C1 segment of cervical spinal cord (tissue), 14 donors: ENCODE results near the gene RBFOX1.

ENCODE experiments used
- DNase-seq, 14 donors: peaks; one replicate each; lab custom pipeline; 2025; lab: John Stamatoyannopoulos, UW

RBFOX1 gene

DNA sequence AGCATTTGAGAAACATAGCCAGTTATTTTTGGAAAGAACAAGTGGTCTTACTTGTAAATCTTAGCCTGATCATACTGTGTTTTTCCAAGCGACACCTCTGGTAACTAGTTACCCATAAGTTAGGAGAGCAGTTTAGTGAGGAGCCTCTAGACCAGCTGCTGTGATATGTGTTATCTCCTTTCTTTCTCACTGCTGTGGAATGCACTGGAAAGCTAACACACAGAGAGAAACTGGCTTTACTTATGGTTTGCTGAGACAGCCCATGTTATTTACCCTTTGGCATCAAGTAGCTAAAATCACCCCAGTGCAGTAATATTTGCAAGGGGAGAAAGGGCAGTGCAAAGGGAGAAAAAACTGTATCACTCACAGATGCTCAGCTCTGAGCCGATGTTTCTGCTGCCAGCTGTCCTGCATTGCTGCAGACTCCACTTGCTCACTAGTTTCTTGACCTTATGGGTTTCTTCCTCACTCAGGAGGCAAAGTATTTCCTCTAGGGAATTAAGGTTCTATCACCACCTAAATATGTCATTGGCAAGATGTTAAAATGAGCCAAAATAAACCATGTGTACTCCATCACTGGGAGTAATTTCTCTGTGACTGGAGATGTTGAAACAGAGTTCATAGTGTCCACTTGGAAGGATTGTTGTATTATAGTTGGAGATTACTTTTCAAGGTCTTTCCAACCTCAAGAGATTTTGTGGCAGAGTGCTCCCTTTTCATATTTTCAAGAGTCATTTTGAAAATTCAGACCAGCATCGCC lies 2.3 kb downstream of the RBFOX1 start:
- DNase-seq, result no peak

DNA sequence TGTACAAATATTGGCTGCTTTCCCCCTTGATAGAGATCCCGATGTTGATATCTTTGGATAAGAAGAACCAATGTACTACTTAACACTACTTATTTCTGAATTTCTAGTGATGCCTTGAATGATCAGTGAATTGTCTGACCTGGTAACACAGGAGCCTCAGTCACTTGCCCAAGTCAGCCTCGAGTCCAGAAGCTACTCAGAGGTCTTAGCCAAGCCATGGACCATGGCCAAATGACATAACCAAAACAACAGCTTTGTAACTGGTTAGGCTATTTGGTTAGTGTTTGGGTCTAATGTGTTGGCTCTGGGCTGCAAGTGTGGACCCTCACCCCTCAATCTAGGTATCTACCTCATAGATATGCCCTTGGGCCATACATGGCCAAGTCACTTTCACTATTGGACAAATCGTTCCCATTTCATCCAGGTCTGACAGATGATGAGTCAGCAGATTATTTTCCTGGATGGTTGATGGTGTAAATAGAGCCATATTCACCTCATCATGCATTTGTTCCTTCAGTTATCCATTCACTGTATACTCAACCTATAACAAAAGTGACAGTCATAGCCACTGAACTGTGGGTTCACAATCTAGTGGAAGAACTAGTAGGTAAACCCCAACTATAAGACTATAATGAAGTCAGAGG lies 3.5 kb downstream of the RBFOX1 start:
- no peak for DNase-seq

DNA sequence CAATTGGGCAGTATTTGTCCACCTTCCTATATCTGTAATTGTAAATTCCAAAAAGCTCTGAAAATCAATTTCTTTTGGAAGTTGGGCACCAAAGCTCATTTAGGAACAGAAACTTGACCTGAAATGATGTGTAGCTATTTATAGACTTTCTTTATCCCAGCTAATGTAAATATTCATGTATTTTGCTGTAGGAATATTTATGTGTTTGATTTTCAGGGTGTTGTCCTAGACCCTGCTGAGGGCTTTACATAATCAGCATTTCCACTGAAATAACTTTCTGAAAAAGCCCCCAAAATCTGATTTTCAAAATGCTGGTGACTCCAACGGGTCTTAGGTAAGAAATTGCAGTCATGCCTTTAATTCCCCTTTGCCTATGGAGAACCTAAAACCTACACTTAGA lies 4.1 kb downstream of the RBFOX1 start:
- no peak for DNase-seq

DNA sequence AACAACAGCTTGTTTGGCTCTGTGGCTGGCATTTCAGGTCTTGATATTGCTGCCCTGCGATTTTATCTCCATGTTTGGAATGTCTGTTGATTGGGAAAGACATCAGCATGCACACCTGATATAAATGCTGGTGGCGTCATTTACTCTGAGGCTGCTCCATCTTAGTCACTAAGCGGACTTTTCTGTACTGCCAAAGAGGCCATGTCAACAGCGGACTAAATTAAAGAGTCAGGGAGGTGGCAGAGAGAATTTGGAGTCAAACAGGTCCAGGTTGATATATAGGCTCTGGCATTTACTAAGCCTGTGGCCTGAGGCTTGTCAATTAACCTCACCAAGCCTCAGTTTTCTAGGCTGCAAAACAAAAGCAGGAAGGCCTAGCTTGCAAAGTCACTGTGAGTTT lies 6.2 kb downstream of the RBFOX1 start:
- DNase-seq, result no peak

DNA sequence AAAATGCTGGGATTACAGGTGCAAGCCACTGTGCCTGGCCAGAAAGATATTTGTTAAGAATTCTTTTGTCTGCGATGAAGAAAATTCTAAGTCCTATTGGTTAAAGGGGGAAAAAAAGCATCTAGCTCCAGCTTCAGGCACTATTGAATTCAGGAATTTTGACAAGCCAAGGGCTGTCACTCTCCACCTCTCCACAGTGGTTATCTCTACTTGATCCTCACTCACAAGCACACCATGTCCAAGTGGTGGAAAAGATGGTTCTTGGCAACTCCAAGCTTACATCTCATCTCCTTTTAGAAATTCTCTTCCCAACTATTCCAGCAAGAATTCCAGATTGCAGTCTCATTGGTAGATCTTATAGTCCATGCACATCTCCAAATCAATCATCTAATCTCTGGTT lies 7.1 kb downstream of the RBFOX1 start:
- no peak for DNase-seq

DNA sequence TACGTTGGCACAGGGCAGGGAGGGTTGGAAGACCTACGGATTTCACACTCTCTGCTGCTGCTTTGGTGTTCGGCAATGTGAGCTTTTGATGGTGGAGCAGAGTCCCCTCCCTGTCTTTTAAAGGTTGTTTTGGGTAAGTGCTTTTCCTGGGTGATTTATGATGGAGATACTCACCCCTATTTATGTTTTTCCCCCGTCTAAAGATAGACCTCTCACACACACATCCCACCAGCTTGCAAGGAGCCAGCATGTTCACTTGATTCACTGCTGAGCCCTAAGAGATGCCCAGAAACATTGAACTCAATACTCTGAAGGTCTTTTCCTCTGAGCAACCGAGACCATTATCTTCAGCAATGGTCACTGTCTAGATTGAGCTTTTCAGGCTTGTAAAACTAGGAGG lies 8.3 kb downstream of the RBFOX1 start:
- DNase-seq, result no peak

DNA sequence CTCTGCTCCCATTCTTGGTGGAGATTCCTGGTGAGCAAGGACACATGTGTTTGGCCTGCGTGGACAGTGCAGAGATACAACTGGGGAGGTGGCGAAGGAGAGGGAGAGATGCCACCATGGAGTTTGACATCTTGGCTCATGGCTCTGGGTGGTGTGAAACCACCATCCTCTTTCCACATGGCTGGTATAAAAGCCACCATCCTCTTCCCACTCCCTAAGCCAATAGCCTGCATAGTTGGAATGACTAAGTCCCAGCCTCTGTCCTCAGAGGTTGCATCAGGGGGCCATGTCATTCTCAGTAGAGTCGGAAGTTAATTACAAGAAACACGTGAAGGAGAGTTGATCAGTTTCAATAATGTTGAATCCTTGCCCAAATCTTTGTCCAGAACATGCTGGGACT lies 10.0 kb downstream of the RBFOX1 start:
- no peak for DNase-seq

DNA sequence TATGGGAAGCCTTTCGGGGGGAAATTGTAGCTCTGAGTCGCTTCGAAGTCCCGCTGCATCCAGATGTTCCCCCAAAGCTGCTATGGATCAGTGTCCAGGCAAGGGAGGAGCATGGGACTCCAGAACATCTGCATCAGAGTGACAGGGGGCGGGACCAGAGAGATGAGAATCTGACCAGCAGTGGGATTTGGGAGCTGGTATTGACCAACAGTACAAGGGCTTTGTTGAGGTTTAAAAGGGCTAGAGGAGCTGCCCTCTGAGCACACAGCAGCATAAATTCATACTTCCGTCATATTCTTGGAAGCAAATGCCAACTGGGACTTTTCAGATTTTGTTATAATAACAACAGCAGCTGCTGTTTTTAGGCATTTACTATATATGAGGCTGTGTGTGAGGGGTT lies 10.6 kb downstream of the RBFOX1 start:
- DNase-seq, result no peak

DNA sequence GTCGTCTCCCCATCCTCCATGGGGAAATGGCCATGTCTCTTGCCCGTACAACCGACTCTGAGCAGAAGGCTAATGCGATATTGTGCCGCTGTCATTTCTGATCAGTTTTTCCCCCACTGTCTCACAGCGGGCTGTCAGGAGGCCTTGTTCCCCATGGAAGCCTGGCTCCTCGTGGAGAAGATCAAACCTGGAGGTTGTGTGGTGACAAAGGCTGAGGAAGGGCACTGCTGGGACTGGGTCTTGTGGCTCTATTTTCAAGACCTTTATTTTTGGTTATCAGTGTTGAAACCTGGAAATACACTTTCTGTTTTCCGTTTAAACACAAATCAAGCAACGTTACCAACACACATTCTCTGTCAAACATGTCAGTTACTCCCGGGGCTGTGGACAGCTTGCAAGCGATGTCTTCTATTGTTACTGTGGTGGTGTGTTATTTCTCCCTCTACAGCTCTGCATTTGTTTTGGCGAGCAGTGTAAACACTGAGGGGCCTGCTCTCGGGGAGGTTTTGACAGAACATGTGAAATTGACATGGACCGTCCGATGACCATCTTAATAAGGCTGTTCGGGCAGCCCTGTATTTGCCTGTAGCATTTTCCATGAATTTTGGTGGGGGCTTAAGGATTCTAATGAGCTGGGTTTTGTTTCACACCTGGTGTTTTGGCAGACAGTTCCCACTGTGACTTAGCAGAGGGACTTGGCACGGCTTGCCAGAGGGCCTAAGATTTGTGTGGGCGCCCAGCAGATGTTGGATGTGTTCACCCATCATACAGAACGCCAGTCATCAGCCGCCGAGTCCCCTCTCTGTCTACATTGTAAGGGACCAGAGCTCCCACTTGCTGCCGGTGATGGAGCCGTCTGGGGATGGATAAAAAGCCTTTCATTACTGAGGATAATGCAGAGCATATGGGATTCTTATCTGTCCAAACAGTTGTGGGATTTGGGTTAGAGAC lies 12.5 kb downstream of the RBFOX1 start:
- DNase-seq, result no peak

DNA sequence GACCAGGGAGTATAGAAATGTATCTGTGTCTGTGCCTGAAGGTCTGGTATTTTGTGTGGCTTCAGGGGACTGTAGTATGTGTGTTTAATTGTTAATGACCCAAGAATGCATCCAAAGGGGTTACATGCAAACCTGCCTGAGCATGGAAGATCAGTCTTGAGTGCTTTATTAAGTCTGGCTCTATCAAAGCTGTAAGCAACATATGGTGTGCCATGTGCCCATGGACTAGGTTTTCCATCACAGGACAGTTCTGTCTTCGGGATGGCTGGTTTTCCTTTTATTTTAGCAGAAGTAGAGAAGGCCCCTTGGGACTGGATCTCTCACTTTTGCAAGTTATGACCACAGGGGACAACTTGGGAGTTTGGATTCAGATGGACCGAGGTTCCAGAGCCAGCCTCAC lies 18.2 kb downstream of the RBFOX1 start:
- peak in 1 of 14 donors; percentile 33 for DNase-seq

DNA sequence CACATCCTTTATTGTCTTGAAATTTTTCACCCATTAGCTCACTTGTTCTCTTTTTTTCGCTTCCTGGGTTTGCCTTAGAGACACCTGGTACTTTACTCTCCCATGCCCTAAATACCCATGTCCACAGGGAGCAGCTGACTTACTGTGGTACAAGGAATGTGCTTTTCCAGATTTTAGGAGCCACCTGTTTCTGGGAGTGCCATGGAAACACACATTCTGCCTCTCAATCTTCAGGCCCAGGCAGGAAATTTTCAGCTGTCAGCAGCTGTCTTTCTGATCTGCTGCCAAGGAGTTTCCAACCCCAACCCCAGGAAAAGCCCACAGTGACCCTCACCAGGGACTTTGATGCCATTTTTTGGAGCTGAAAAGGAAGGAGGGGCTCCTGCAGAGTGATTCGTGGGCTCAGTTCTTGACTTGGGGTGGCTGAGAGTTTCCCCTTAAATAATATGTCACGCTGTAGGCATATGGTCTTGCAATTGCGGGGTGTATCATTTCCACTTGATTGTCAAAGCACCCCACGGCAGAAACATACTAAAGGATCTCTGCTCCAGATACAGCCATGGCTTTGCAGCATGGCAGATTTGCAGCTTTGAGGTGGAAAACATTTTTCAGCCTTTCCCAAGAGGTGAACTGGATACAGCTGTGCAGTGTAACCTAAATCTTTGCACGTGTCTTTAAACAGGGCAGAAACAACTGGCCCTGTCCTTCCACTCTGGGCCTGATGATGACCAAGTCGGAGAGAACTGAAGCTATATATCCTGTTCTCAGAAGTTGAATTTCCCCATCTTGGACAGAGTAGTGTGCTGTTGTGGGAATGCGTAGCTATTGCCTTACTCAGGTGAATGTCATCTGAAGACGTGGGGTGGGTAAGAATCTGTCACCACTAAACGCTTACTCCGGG lies 19.2 kb downstream of the RBFOX1 start:
- peak in 1 of 14 donors; percentile 15 for DNase-seq

DNA sequence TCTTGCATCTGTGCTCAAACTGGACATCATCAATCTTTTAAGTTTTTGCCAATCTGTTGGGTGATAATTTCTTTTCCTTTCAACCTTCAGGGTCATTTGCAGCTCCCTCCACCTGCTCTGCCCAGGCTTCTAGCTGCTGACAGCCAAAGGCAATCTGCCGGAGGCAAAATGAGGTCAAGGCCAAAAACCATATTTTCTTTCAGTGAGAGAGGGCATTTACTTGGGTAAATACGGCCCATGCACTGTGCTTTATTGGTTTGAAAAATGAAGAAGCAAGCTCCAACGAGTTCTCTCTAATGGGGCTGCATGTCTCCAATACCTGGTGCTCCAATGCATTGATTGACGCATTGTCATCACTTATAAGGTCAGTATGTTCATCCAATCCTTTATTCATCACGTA lies 23.1 kb downstream of the RBFOX1 start:
- DNase-seq, result peak in 1 of 14 donors; percentile 14

DNA sequence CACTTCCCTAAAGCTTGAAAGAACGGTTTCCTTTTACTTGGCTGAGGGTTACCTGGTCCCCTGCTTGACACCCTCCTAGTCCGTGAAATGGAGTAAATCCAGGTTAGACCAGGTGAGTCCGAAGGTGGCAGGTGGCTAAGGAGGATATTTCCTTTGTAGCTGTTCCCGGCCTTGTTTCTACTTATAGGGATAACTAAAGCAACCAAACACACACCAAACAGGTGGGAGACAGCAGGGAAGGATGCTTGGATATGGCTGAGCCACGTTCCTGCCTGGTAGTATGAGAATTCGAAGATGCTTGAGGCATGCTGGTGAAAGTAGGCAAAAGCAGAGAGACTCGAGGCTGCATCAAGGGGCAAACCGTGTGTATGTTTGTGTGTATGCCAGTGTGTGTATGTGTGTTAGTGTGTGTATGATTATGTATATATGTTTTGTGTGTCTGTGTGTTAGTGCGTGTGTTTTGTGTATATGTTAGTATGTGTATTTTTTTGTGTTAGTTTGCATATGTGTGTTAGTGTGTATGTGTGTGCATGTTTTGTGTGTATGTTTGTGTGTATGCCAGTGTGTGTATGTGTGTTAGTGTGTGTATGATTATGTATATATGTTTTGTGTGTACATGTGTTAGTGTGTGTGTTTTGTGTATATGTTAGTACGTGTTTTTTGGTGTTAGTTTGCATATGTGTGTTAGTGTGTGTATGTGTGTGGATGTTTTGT lies 28.9 kb downstream of the RBFOX1 start:
- peak in 1 of 14 donors; percentile 40 for DNase-seq

DNA sequence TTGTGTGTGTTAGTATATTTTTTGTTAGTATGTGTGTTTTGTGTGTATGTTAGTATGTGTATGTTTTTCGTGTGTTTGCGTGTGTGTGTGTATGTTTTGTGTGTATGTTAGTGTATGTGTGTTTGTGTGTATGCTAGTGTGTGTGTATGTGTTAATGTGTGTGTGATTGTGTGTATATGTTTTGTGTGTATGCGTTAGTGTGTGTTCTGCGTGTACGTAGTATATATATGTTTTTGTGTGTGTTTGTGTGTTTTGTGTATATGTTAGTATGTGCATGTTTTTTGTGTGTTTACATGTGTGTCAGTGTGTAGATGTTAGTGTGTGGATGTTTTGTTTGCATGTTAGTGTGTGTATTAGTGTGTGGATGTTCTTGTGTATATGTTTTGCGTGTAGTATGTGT lies 29.6 kb downstream of the RBFOX1 start:
- no peak for DNase-seq

DNA sequence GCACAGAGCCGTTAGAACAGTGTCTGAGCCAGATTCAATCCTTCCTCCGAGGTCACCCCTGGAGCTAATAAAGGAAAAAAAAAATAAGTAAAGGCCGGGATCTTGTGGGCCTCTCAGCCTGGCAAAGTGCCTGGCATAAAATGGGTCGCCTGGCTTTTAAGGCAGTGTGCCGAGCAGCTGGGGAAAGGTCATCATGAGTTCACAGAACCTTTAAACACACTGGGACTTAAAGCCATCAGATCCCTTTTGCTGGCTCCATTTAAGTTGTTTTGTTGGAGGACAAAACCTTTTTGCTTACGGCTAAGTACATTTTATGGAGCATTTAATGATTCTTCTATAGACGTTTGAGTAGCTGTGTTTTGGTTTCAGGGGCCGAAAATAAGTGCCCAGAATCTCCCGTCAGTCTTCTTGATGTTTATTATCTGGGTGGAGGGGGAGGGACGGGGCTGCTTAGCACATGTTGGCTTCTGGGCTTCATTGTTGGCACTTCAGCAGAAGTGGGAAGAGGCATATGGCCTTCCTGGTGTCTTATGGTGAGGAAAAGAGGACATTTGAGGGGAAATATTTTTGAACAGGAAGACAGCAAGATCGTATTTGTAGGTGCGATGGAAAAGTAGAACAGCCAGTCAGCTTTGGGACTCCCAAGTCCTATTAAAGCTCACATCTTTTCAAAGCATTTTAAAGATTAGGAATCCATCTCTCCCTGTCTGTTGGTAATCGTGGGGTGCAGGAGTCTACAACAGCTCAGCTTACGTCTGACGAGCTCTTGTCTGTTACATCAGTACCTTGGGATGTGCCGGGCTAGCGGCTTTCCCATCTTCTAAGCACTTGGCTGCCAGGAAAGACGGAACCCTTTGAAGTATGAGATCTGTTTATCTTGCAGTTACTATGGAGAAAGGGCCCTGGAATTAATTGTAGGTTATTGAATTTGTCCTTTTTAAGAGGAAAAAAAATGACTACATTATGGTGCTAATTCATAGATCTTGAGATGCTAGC lies 31.1 kb downstream of the RBFOX1 start:
- DNase-seq, result peak in 1 of 14 donors; percentile 84

DNA sequence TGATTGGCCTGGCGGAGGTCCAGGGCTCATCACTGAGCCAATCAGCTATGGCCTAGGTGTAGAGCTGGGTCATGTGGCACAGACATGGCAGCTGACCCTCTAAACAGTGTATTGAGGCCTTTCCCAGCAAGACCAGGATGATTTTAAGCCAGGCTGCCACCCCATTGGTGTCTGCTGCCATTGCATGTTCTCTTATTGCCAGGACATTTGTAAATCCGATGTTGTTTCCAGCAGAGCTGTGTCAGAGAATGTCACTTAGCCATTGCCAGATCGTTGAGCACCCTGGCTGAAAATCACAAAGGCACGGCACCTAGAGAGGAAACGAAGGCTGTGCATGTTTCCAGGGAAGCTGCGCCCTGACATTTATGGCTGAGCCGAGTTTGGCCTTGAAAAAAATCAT lies 33.4 kb downstream of the RBFOX1 start:
- DNase-seq, result peak in 1 of 14 donors; percentile 85

DNA sequence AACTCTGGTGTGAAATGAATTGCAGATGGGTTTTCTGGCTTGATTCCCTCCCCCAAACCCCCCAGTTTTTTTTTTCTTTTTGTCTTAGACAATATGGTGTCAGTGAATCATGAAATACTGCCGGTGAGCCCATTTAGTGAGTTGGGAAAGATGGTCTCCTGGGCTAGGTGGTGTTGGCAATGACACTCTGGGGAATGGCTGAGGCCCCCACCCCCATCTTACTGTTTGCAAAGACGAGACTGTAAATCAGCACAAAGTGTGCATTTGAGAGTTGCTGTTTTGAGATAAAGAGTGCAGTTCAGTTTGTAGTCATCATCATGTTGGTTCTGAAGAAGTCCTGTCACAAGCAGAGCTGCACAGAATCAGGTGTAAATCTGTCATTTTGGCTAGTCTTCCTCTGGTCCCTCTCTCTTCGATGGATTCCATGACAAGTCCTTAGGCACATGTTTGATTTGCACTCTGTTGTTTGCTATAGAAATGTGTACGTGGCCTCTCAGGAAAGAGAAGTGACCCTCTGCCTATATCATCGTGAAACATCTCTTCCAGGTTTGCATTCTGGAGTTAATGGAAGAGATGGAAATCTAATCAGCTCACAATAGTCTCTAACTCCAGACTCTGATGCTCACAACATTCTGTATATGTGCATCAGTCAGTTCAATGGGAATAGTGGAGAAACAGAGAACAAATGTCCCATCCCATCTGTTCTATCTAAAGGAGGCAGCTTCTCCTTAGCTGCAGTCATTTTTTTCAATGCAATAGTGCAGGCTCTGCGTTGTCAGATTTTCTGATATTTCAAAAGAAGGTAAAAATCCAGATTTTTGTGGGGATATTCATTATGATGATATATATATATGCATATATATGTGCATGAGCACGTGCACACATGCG lies 34.6 kb downstream of the RBFOX1 start:
- peak in 1 of 14 donors; percentile 21 for DNase-seq

DNA sequence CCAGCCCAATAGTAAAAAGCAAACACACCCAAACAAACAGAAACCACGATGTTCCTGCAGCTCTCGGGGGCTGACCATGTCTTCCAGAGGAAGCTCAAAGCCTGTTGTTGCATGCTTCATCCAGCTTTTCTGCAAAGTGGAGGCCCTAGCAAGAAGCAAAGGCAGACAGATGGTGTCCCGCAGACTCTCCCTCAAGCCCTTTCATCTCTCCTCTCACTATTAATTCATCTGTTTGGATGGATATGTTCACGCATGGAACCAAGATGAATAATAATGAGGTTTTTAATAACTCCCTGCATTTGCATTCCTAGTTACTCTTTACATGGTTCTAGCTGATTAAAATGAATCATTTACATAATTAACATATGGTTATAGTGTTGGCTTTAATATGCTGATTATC lies 36.6 kb downstream of the RBFOX1 start:
- DNase-seq, result peak in 1 of 14 donors; percentile 54
